Measurements from ENCODE around the gene TMEM150C.

DNA sequence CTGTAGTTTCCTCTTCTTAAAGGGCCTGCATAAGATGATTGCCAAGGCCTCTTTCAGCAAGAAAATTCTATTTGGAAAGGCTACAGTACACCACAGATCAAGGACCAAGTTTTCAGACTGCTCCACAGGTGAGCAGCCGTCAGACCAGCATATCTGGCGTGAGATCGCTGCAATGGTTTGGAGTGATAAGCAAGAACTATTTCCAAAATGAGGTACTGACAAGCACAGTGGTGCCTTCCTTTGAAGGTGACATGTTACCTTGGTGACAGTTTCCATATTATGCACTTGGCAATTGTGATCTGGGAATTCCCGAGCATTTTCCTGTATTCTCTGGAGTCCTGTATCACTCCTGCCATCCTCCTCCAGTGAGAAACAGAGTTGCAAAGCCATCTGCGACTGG, 7.3 kb upstream of the TMEM150C start:
- no peak for TF ChIP-seq POLR2A (IDR thresholded peaks at IDR 0.05)
- TF ChIP-seq, protein P1, sequence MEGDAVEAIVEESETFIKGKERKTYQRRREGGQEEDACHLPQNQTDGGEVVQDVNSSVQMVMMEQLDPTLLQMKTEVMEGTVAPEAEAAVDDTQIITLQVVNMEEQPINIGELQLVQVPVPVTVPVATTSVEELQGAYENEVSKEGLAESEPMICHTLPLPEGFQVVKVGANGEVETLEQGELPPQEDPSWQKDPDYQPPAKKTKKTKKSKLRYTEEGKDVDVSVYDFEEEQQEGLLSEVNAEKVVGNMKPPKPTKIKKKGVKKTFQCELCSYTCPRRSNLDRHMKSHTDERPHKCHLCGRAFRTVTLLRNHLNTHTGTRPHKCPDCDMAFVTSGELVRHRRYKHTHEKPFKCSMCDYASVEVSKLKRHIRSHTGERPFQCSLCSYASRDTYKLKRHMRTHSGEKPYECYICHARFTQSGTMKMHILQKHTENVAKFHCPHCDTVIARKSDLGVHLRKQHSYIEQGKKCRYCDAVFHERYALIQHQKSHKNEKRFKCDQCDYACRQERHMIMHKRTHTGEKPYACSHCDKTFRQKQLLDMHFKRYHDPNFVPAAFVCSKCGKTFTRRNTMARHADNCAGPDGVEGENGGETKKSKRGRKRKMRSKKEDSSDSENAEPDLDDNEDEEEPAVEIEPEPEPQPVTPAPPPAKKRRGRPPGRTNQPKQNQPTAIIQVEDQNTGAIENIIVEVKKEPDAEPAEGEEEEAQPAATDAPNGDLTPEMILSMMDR (IDR thresholded peaks at IDR 0.05) = no peak

Data from heart left ventricle (tissue), 13 donors.